Kidney glomerular epithelial cell (primary cell): ENCODE results near the gene INPP5A.

ENCODE experiments used
- DNase-seq: peaks from one replicate; lab custom pipeline; 2025; lab: John Stamatoyannopoulos, UW

INPP5A gene

DNA sequence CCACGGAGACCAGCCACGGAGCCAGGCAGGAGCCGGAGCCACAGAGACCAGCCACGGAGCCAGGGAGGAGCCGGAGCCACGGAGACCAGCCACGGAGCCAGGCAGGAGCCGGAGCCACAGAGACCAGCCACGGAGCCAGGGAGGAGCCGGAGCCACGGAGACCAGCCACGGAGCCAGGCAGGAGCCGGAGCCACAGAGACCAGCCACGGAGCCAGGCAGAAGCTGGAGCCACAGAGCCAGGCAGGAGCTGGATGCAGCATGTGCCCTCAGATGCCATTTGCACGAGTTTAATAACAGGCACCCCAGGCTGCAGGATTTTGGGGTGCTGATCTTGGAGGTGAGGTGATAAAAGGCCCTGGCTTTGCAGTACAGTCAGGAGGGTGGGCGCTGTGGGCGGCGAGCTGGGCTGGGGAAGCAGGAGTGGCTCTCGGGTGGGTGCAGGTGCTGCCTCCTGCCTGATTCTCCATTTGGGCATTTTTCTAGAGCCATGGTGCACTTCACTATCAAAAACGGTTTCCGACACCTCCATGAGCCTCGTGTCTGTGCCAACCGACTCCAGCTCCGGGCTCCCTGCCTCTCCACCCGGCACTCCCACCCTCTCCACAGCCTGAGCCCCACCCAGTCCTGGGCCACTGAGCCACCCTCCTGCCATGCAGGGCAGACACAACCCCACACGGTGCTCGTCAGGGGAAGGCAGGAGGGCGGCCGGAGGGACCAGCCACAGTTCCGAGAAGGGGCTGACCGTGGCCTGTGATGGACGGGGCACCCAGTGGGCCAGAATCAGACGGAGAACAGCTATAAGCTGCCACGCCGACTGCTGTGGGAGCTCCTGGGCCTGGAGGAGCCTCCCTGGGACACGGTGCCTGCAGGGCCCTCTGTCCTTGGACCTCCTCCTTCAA lies 289.2 kb downstream of the INPP5A start:
- DNase-seq, result no peak

DNA sequence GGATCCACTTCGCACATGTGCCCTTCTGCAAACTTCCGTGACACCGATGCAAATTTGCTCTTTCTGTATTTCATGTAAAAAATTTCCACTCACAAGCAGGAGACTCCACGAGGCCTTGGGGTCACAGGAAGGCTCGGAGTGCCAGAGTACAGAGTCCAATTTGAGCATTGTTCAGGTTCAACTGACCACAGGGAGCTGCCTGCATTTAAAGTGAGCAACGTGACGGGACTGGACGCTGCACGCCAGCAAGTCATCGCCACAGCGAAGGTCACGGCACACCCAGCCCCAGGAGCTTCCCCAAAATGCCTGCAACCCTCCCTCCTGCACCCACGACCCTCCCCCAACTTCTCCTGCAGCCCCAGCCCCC lies 289.8 kb downstream of the INPP5A start:
- no peak for DNase-seq

DNA sequence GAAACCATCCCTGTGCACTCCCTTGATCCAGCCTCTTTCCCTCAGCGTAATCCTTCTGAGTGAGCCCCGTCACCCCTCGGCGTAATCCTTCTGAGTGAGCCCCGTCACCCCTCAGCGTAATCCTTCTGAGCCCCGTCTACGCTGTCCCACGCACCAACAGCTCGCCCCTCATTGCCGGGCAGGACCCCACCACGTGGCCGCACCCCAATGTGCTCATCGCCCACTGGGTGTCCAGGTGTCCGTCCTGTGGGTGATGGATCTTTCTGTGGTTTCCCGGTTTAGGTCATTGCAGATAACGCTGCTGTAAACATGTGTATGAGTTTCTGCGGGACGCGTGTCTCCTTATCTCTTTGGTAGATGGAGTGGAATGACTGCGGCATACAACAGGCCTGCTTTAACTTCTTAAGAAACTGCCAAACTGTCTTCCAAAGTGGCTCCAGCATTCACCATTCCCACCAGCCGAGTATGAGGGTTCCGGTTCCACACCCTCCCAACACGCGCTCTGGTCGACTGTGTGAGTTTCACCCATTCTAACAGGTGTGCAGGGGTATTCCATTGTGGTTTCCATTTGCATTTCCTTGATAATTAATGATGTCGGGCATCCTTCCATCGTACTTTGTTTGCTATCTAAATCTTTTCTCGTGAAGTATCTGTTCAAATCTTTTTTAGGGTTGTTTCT lies 290.4 kb downstream of the INPP5A start:
- DNase-seq, result no peak

DNA sequence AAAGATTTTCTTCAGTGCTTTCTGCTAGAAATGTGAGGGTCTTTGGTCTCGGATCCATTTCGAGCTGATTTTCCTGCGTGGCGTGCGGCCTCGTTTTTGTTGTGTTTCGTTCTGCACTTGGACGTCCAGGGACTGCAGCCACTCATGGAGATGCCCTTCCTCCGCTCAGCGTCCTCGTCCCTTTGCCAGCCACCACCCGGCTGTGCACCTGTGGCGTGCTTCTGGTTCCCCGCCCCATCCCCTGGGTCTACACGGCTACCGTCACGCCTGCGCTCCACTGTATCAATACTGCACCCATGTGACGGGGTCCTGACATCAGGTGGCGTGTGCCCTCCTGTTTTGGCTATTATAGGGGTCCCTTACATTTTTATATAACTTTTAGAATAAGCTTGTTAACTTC lies 291.1 kb downstream of the INPP5A start:
- no peak for DNase-seq

DNA sequence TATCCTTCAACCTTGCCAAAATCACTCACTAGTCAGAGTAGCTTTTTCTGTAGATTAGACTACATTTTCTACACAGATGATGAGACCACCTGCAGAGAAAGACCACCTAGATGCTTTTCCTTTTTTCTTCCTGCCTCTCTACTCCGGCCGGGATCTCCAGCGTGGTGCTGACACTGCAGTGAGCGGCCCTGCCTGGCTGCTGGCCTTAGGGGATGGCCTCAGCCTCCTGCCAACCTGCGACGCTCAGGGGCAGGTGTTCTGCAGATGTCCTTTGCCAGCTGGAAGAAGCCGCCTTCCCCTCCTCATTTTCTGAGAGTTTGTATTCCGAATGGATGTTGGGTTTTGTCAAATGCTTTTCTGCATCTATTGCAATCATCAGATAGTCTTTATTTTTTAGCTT lies 291.8 kb downstream of the INPP5A start:
- DNase-seq, result no peak

DNA sequence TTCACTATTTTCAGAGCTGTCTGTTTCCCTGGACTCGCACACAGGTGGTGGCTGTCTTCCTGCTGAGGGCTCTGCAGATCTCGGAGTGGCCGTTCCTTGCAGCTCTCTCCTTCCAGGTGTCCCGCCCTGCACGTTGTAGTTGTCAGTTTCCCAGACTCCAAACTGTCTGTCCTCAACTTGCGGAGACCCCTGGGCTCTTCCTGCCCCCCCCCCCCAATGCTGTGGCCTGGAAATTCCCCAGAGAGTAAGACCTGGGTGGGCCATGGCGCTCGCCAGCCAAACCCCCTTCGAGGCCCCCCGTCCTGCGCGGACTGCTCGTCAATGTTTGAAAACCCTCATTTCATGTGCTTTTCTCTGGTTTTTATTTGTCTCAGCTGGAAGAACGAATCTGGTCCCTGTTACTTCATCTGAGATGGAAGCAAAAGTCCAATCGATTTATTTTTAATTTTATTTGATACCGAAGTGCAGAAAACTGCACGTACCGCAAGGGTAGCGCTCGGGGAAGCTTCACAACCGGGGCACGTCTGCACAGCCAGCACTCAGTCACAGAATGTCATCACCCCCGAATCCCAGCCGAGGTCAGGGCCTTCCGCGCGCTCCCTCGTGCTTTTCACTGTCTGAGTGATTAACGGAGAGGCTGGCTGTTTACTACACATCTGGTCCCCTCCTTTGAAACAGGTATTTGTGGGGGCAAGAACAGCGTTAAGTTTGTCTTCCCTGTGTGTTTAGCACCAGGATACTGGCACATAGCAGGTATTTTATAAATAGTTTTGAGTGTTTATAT lies 294.8 kb downstream of the INPP5A start:
- no peak for DNase-seq
